ENCODE data around the gene LMBRD2.

Gene LMBRD2

DNA sequence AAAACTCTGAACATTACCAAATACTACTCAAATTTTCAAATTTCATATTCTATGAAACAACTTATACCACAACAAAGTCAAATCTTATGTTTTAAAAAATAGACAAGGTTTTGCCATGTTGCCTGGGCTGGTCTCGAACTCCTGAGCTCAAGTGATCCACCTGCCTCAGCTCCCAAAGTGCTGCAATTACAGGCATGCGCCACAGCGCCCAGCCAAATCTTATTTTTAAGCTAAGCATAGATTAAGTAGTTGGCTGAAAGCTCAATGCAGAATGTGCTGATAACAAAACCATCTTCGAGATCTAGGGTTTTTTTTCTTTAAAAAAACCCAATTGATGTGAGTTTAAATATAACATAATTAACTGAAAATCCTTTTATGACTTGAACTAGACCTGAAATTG lies 6.4 kb downstream of the LMBRD2 start:
- TF ChIP-seq, protein P1, sequence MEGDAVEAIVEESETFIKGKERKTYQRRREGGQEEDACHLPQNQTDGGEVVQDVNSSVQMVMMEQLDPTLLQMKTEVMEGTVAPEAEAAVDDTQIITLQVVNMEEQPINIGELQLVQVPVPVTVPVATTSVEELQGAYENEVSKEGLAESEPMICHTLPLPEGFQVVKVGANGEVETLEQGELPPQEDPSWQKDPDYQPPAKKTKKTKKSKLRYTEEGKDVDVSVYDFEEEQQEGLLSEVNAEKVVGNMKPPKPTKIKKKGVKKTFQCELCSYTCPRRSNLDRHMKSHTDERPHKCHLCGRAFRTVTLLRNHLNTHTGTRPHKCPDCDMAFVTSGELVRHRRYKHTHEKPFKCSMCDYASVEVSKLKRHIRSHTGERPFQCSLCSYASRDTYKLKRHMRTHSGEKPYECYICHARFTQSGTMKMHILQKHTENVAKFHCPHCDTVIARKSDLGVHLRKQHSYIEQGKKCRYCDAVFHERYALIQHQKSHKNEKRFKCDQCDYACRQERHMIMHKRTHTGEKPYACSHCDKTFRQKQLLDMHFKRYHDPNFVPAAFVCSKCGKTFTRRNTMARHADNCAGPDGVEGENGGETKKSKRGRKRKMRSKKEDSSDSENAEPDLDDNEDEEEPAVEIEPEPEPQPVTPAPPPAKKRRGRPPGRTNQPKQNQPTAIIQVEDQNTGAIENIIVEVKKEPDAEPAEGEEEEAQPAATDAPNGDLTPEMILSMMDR (IDR thresholded peaks at IDR 0.05; ENCODE audit: low read length), result no peak
- TF ChIP-seq EZH2 (optimal IDR thresholded peaks at IDR 0.05; ENCODE audit: low read depth, low read length) (no peak), EZH2phosphoT487 (IDR thresholded peaks at IDR 0.05; ENCODE audit: low read length) (no peak)
- no peaks in the 10 kb centered on the region for H3K9me3 ChIP-seq (replicated peaks; ENCODE audit: insufficient read depth, low read length)
- H3K9me2 ChIP-seq (replicated peaks; ENCODE audit: insufficient read depth, low read length), result no peaks in the 10 kb centered on the region
- H3K27ac ChIP-seq (ENCODE audit: low read length), result no peak overlapping the region
- no peaks in the 10 kb centered on the region for H4K20me1 ChIP-seq (ENCODE audit: insufficient read depth, low read length)
- no peaks in the 10 kb centered on the region for H3F3A ChIP-seq (ENCODE audit: insufficient read depth, low read length)
- H3K4me2 ChIP-seq (ENCODE audit: low read depth, low read length), result no peak overlapping the region
- no peak for DNase-seq
- H3K36me3 ChIP-seq (replicated peaks; ENCODE audit: insufficient read depth, low read length), result no peaks in the 10 kb centered on the region
- no peak overlapping the region for H2AFZ ChIP-seq (ENCODE audit: low read length)
- H3K4me3 ChIP-seq (ENCODE audit: low read length), result no peak overlapping the region
- peaks cover 46% of the 10 kb centered on the region for H3K79me2 ChIP-seq (ENCODE audit: low read length)
- no peak overlapping the region for H3K9ac ChIP-seq (ENCODE audit: low read length)
- H3K4me1 ChIP-seq (ENCODE audit: low read length), result peaks cover 2% of the 10 kb centered on the region; the same call in 1 of the 2 replicates
- no peaks in the 10 kb centered on the region for H3K27me3 ChIP-seq (replicated peaks; ENCODE audit: insufficient read depth, low read length)

DNA sequence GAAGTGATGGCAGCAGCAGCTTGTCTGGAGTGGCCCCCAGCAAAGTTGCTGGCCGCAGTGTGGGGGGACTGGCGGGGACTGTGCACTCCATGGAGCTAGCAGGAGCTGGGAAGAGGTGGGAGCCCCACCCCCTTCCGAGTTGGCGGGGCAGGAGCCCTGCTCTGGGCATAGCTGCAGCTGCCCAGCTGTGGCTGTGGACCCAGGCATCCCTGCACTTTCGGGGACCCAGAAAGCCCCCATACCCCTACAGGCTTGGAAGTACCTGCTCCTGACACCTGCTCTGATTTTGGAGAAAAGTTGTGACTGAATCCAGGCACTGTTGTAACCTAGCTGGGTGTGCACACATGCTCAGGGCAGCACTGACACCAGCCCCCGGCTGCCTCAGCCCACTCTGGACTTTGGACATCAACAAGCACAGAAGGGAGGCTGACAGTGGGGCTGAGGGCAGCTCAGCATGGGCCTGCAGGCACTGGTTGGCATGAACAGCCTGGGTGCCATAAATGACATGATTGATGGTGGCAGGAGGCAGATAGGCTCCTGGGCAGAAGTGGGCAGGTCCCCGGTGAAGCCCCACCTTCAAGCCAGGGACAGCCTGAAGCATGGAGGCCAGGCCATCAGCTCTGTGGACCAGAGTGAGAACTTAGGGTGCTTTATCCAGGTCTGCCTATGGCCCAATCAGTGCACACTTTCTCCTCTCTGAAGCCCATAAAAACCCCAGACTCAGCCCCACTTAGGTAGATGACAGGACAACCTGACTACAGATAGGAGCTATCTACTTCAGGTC lies 12.6 kb downstream of the LMBRD2 start:
- Histone ChIP-seq H3K4me2 (ENCODE audit: low read depth, low read length) (no peak overlapping the region), H4K20me1 (ENCODE audit: insufficient read depth, low read length) (no peaks in the 10 kb centered on the region), H3K9ac (ENCODE audit: low read length) (no peak overlapping the region), H3K79me2 (ENCODE audit: low read length) (no peaks in the 10 kb centered on the region), H3K4me1 (ENCODE audit: low read length) (no peaks in the 10 kb centered on the region), H3F3A (ENCODE audit: insufficient read depth, low read length) (no peaks in the 10 kb centered on the region), H3K9me3 (replicated peaks; ENCODE audit: insufficient read depth, low read length) (no peaks in the 10 kb centered on the region), H3K9me2 (replicated peaks; ENCODE audit: insufficient read depth, low read length) (no peaks in the 10 kb centered on the region), H3K27me3 (replicated peaks; ENCODE audit: insufficient read depth, low read length) (no peaks in the 10 kb centered on the region), H2AFZ (ENCODE audit: low read length) (no peak overlapping the region), H3K27ac (ENCODE audit: low read length) (no peak overlapping the region), H3K36me3 (replicated peaks; ENCODE audit: insufficient read depth, low read length) (no peaks in the 10 kb centered on the region), H3K4me3 (ENCODE audit: low read length) (no peak overlapping the region)
- TF ChIP-seq, protein P1 (IDR thresholded peaks at IDR 0.05; ENCODE audit: low read length), result no peak
- TF ChIP-seq EZH2phosphoT487 (IDR thresholded peaks at IDR 0.05; ENCODE audit: low read length) (no peak), EZH2 (optimal IDR thresholded peaks at IDR 0.05; ENCODE audit: low read depth, low read length) (no peak)
- DNase-seq, result no peak

DNA sequence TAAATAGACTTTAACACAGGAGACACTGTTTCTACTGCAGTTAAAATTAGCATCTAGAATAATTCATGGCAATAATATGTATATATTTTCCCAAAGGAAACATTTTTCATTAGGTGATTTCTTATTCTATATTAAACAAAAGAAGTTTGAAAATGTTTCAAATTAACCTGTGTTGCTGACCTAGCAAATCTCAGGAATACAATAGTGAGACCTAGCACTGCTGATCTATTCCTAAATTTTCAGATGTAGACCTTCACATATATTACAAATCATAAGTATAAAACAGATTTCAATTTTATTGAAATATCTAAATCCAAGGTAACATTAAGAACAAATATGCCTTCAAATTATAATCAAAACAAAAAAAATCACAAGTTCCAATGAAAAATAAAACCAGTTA lies 15.1 kb downstream of the LMBRD2 start:
- Histone ChIP-seq H3K9ac (ENCODE audit: low read length) (no peak overlapping the region), H3K4me1 (ENCODE audit: low read length) (no peaks in the 10 kb centered on the region)
- TF ChIP-seq EZH2 (optimal IDR thresholded peaks at IDR 0.05; ENCODE audit: low read depth, low read length) (no peak), EZH2phosphoT487 (IDR thresholded peaks at IDR 0.05; ENCODE audit: low read length) (no peak)
- TF ChIP-seq, protein P1 (IDR thresholded peaks at IDR 0.05; ENCODE audit: low read length), result no peak

More for the DNA sequence above, 15.1 kb downstream of the LMBRD2 start:
- no peak overlapping the region for H2AFZ ChIP-seq (ENCODE audit: low read length)
- H3K9me3 ChIP-seq (replicated peaks; ENCODE audit: insufficient read depth, low read length), result no peaks in the 10 kb centered on the region
- H3K27ac ChIP-seq (ENCODE audit: low read length), result no peak overlapping the region
- no peak overlapping the region for H3K4me3 ChIP-seq (ENCODE audit: low read length)
- H3K4me2 ChIP-seq (ENCODE audit: low read depth, low read length), result no peak overlapping the region
- no peaks in the 10 kb centered on the region for H3K79me2 ChIP-seq (ENCODE audit: low read length)
- no peaks in the 10 kb centered on the region for H4K20me1 ChIP-seq (ENCODE audit: insufficient read depth, low read length)
- H3K36me3 ChIP-seq (replicated peaks; ENCODE audit: insufficient read depth, low read length), result no peaks in the 10 kb centered on the region
- no peaks in the 10 kb centered on the region for H3K27me3 ChIP-seq (replicated peaks; ENCODE audit: insufficient read depth, low read length)
- H3K9me2 ChIP-seq (replicated peaks; ENCODE audit: insufficient read depth, low read length), result no peaks in the 10 kb centered on the region
- no peak for DNase-seq
- no peaks in the 10 kb centered on the region for H3F3A ChIP-seq (ENCODE audit: insufficient read depth, low read length)
